AG09319 (cell line): ENCODE measurements around the gene MAP3K6.

Experiments used
- DNase-seq: peaks from one replicate; pipeline ENCODE4 v3.0.0-alpha.2; 2010; ENCODE audit warnings: low read depth; ENCODE audit errors: extremely low read depth
- TF ChIP-seq, protein P1 (sequence below): IDR thresholded peaks from 2 replicates; pipeline ENCODE4 v1.5.1; 2011; ENCODE audit warnings: low read depth, mild to moderate bottlenecking, inconsistent platforms, low read length, moderate library complexity

Gene MAP3K6

GRCh38 chr1:27367160-27367650, 444 bp upstream of the MAP3K6 start:
- DNase-seq = no peak
- TF ChIP-seq, protein P1, sequence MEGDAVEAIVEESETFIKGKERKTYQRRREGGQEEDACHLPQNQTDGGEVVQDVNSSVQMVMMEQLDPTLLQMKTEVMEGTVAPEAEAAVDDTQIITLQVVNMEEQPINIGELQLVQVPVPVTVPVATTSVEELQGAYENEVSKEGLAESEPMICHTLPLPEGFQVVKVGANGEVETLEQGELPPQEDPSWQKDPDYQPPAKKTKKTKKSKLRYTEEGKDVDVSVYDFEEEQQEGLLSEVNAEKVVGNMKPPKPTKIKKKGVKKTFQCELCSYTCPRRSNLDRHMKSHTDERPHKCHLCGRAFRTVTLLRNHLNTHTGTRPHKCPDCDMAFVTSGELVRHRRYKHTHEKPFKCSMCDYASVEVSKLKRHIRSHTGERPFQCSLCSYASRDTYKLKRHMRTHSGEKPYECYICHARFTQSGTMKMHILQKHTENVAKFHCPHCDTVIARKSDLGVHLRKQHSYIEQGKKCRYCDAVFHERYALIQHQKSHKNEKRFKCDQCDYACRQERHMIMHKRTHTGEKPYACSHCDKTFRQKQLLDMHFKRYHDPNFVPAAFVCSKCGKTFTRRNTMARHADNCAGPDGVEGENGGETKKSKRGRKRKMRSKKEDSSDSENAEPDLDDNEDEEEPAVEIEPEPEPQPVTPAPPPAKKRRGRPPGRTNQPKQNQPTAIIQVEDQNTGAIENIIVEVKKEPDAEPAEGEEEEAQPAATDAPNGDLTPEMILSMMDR = no peak

DNA sequence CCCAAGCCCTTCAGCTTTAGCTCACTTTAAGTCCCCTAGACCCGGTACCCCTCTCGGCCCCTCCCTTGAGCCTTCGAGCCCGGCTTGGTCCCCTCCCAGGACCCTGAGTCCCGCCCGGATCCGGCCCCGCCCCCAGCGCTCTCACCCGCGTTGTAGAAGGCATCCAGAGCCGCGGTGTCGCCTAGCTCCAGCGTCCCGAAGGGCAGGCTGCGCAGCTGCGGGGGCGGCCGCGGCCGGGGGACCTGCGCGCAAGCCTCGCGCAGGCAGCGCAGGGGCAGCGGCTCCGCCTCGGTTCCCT, 699 bp downstream of the MAP3K6 start:
- no peak for DNase-seq
- TF ChIP-seq, protein P1 = no peak

GRCh38 chr1:27365372-27366112, 1.2 kb downstream of the MAP3K6 start:
- DNase-seq = peak; percentile 70
- TF ChIP-seq, protein P1 = no peak

DNA sequence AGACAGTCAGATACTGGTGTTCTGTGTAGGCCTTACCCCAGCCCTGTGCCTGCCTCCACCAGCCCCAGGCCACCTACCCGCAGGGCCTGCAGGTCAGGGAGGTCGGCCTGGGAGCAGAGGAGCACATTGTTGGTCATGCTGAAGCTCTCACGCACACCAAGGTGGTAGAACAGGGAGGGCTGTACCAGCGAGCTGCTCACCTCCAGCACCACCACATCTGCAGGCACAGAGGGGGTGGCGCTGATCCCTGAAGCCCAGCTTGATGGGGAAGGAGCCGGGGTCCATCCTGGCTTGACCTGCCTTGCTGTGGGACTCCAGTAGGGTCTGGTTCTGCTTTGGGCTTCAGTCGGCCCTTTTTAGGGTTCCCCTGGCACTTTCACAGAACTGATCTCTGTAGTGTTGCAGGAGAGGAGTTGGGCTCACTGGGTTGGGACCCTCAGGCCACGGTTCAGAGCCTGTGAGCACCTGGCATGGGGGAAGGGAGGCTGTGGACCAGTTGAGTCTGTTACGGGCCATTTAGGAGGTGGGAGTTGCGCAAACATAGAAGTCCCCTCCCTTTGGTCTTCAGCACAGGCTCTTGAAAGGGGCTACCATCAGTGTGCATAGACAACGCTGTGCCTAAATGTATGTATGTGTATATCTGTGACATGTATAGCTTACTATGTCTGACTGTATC, 1.9 kb downstream of the MAP3K6 start:
- TF ChIP-seq, protein P1 = no peak
- no peak for DNase-seq

- TF ChIP-seq, protein P1 = no peak
- DNase-seq = no peak
These were observed 2.7 kb downstream of the MAP3K6 start for GRCh38 chr1:27363766-27364695.

DNA sequence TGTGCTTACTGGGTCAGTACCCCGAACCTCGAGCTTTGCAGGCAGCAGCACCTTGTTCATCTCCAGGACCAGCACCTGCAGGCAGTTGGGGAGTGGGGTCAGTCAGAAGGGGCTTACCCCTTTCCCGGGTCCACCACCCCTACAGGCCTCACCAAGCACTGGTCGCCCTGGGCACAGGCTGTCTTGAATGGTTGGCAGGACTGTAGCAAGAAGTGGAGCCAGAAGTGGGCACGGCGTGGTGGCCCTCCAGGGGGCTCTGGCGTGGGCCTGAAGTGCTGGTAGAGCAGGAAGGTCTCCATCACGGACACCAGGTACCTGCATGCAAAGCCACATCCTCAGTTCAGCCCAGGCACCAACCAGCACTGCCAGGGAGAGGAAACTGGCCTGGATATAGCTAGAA, 5.2 kb downstream of the MAP3K6 start:
- DNase-seq = no peak
- TF ChIP-seq, protein P1 = no peak
